Measurements from ENCODE around the gene REEP1. TPM values are rescaled to one million over a fixed set of nuclear protein-coding genes. Genes with fewer than 3 reads are reported as not detected.

The REEP1 gene
- polyA plus RNA-seq, 4 donors, result 5.9 to 16.8 (median 8.8) TPM

DNA sequence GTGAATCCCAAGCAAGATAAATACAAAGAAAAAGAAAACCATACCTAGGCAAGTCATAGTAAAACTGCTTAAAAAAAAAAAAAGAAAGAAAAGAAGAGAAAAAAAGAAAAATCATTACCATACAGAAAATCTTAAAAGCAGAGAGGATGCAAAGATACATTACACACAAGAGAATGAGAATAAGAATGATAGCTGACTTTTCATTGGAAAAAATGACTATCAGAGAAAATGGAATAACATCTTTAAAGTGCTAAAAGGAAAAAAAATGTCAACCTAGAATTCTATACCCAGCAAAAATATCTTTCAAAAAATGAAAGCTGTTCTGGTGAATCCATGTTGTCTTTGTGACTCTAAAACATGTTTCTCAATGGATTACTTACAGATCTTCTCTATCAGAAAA, 66.2 kb downstream of the REEP1 start:
- Histone ChIP-seq H3K4me1 (ENCODE audit: control insufficient read depth in 3 of 3, insufficient read depth in 2 of 3, low read depth in 1 of 3, low read length in 2 of 3) (peaks cover 10 to 20% (median 10%) of the 10 kb centered on the region in 3 donors), H3K36me3 (ENCODE audit: control insufficient read depth in 3 of 3, insufficient read depth in 2 of 3, low read depth in 1 of 3, low read length in 3 of 3) (peaks cover 0 to 14% (median 0%) of the 10 kb centered on the region in 3 donors), H3K27me3 (ENCODE audit: control insufficient read depth in 3 of 3, insufficient read depth in 3 of 3, low read length in 3 of 3) (no peaks in the 10 kb centered on the region), H3K4me3 (ENCODE audit: low read depth in 1 of 3, low read length in 3 of 3) (no peak overlapping the region), H3K9me3 (ENCODE audit: control insufficient read depth in 2 of 2, insufficient read depth in 1 of 2, low read depth in 1 of 2, low read length in 1 of 2) (peaks cover 0 to 29% of the 10 kb centered on the region in 2 donors), H3K27ac (ENCODE audit: low read depth in 1 of 3, low read length in 2 of 3) (no peak overlapping the region)
- FAIRE-seq (no peak), DNase-seq (no peak)

DNA sequence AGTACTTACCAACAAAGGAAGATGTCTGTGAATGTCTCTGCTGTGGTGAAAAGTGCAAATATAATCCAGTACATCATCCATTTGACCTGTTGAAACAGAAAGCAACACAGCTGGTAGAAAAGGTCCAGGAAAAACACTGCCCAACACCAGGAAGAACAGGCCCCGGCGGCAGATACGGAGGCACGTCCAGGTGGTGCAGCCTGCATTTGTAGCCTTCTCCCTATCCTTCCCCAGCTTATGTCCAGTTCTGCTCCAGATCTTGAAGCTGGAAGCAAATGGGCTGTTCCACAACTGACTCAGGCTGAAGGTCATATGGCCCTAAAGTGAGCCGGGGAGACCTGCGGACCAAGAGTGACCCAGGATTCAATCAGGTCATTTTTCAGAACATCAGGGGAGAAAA, 73.5 kb downstream of the REEP1 start:
- Histone ChIP-seq H3K4me3 (ENCODE audit: low read depth in 1 of 3, low read length in 3 of 3) (no peak overlapping the region), H3K36me3 (ENCODE audit: control insufficient read depth in 3 of 3, insufficient read depth in 2 of 3, low read depth in 1 of 3, low read length in 3 of 3) (peaks cover 0 to 9% (median 0%) of the 10 kb centered on the region in 3 donors), H3K27me3 (ENCODE audit: control insufficient read depth in 3 of 3, insufficient read depth in 3 of 3, low read length in 3 of 3) (no peaks in the 10 kb centered on the region), H3K4me1 (ENCODE audit: control insufficient read depth in 3 of 3, insufficient read depth in 2 of 3, low read depth in 1 of 3, low read length in 2 of 3) (no peaks in the 10 kb centered on the region), H3K27ac (ENCODE audit: low read depth in 1 of 3, low read length in 2 of 3) (no peak overlapping the region), H3K9me3 (ENCODE audit: control insufficient read depth in 2 of 2, insufficient read depth in 1 of 2, low read depth in 1 of 2, low read length in 1 of 2) (peaks cover 0 to 8% of the 10 kb centered on the region in 2 donors)
- DNase-seq (no peak), FAIRE-seq (no peak)
- WGBS, 3 donors, result 80 to 87% (median 86%) methylated on average over 6 of the region's 6 CpGs

DNA sequence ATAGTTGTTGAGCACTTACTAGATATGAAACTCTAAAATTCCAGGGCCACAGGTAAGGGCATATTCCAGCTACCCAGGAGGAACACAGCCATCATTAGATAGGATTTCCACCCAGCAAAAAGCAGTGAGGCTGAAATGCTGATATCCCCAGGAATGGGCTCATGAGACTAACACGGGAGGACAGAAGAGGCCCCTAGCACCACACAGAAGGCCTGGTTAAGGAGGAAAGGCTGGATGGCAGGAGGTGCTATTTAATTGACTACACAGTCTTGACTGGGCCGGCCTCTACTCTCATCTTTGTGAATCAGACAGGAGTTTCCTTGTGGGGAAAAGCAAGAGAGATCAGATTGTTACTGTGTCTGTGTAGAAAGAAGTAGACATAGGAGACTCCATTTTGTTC, 76.4 kb downstream of the REEP1 start:
- 87 to 98% (median 91%) methylated on average over 2 of the region's 2 CpGs for WGBS, 3 donors
- H3K27ac ChIP-seq (ENCODE audit: low read depth in 1 of 3, low read length in 2 of 3), result no peak overlapping the region
- no peak for DNase-seq
- FAIRE-seq, result no peak
- no peaks in the 10 kb centered on the region for H3K9me3 ChIP-seq (ENCODE audit: control insufficient read depth in 2 of 2, insufficient read depth in 1 of 2, low read depth in 1 of 2, low read length in 1 of 2)
- H3K36me3 ChIP-seq (ENCODE audit: control insufficient read depth in 3 of 3, insufficient read depth in 2 of 3, low read depth in 1 of 3, low read length in 3 of 3), result peaks cover 0 to 18% (median 0%) of the 10 kb centered on the region in 3 donors
- H3K4me3 ChIP-seq (ENCODE audit: low read depth in 1 of 3, low read length in 3 of 3), result no peak overlapping the region
- no peaks in the 10 kb centered on the region for H3K27me3 ChIP-seq (ENCODE audit: control insufficient read depth in 3 of 3, insufficient read depth in 3 of 3, low read length in 3 of 3)
- no peaks in the 10 kb centered on the region for H3K4me1 ChIP-seq (ENCODE audit: control insufficient read depth in 3 of 3, insufficient read depth in 2 of 3, low read depth in 1 of 3, low read length in 2 of 3)

- Histone ChIP-seq H3K27ac (ENCODE audit: low read depth in 1 of 3, low read length in 2 of 3) (no peak overlapping the region), H3K4me3 (ENCODE audit: low read depth in 1 of 3, low read length in 3 of 3) (no peak overlapping the region), H3K9me3 (ENCODE audit: control insufficient read depth in 2 of 2, insufficient read depth in 1 of 2, low read depth in 1 of 2, low read length in 1 of 2) (no peaks in the 10 kb centered on the region), H3K4me1 (ENCODE audit: control insufficient read depth in 3 of 3, insufficient read depth in 2 of 3, low read depth in 1 of 3, low read length in 2 of 3) (no peaks in the 10 kb centered on the region), H3K27me3 (ENCODE audit: control insufficient read depth in 3 of 3, insufficient read depth in 3 of 3, low read length in 3 of 3) (no peaks in the 10 kb centered on the region), H3K36me3 (ENCODE audit: control insufficient read depth in 3 of 3, insufficient read depth in 2 of 3, low read depth in 1 of 3, low read length in 3 of 3) (peaks cover 0 to 24% (median 0%) of the 10 kb centered on the region in 3 donors)
- FAIRE-seq, result no peak
- DNase-seq, result no peak
- 89 to 96% (median 95%) methylated on average over 2 of the region's 2 CpGs for WGBS, 3 donors
These were observed 79.3 kb downstream of the REEP1 start for GRCh38 chr2:86258106-86258505.

DNA sequence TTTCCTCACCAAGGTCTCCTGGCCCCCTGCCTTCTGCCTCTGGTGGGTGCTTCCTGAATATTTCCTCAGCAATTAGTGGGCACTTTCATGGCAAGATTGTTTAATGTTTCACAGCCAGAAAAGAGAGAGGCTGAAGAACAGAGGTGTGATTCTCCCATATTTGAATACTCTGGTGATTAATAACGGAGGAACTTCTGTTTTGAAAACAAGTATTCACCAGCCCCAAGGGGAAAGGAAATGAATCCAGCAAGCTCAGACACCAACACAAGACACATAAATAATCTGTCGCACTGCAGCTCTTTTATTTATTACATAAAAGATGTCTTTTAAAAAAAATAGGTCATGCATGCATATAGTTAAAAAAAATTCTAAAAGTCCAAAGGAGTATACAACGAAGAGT, 80.4 kb downstream of the REEP1 start:
- H3K27me3 ChIP-seq (ENCODE audit: control insufficient read depth in 3 of 3, insufficient read depth in 3 of 3, low read length in 3 of 3), result no peaks in the 10 kb centered on the region
- FAIRE-seq (no peak), DNase-seq (no peak)
- WGBS, 3 donors, result 74 to 76% (median 75%) methylated on average over 3 of the region's 3 CpGs
- H3K9me3 ChIP-seq (ENCODE audit: control insufficient read depth in 2 of 2, insufficient read depth in 1 of 2, low read depth in 1 of 2, low read length in 1 of 2), result no peaks in the 10 kb centered on the region
- no peak overlapping the region for H3K27ac ChIP-seq (ENCODE audit: low read depth in 1 of 3, low read length in 2 of 3)
- H3K4me3 ChIP-seq (ENCODE audit: low read depth in 1 of 3, low read length in 3 of 3), result no peak overlapping the region
- no peaks in the 10 kb centered on the region for H3K4me1 ChIP-seq (ENCODE audit: control insufficient read depth in 3 of 3, insufficient read depth in 2 of 3, low read depth in 1 of 3, low read length in 2 of 3)
- H3K36me3 ChIP-seq (ENCODE audit: control insufficient read depth in 3 of 3, insufficient read depth in 2 of 3, low read depth in 1 of 3, low read length in 3 of 3), result peaks cover 0 to 28% (median 0%) of the 10 kb centered on the region in 3 donors

GRCh38 chr2:86256300-86256699, 81.1 kb downstream of the REEP1 start:
- no peak overlapping the region for H3K4me3 ChIP-seq (ENCODE audit: low read depth in 1 of 3, low read length in 3 of 3)
- H3K9me3 ChIP-seq (ENCODE audit: control insufficient read depth in 2 of 2, insufficient read depth in 1 of 2, low read depth in 1 of 2, low read length in 1 of 2), result no peaks in the 10 kb centered on the region
- no peaks in the 10 kb centered on the region for H3K4me1 ChIP-seq (ENCODE audit: control insufficient read depth in 3 of 3, insufficient read depth in 2 of 3, low read depth in 1 of 3, low read length in 2 of 3)
- H3K36me3 ChIP-seq (ENCODE audit: control insufficient read depth in 3 of 3, insufficient read depth in 2 of 3, low read depth in 1 of 3, low read length in 3 of 3), result peaks cover 0 to 34% (median 0%) of the 10 kb centered on the region in 3 donors
- H3K27me3 ChIP-seq (ENCODE audit: control insufficient read depth in 3 of 3, insufficient read depth in 3 of 3, low read length in 3 of 3), result no peaks in the 10 kb centered on the region
- 93 to 96% (median 96%) methylated on average over 4 of the region's 4 CpGs for WGBS, 3 donors
- no peak overlapping the region for H3K27ac ChIP-seq (ENCODE audit: low read depth in 1 of 3, low read length in 2 of 3)
- DNase-seq (no peak), FAIRE-seq (no peak)

DNA sequence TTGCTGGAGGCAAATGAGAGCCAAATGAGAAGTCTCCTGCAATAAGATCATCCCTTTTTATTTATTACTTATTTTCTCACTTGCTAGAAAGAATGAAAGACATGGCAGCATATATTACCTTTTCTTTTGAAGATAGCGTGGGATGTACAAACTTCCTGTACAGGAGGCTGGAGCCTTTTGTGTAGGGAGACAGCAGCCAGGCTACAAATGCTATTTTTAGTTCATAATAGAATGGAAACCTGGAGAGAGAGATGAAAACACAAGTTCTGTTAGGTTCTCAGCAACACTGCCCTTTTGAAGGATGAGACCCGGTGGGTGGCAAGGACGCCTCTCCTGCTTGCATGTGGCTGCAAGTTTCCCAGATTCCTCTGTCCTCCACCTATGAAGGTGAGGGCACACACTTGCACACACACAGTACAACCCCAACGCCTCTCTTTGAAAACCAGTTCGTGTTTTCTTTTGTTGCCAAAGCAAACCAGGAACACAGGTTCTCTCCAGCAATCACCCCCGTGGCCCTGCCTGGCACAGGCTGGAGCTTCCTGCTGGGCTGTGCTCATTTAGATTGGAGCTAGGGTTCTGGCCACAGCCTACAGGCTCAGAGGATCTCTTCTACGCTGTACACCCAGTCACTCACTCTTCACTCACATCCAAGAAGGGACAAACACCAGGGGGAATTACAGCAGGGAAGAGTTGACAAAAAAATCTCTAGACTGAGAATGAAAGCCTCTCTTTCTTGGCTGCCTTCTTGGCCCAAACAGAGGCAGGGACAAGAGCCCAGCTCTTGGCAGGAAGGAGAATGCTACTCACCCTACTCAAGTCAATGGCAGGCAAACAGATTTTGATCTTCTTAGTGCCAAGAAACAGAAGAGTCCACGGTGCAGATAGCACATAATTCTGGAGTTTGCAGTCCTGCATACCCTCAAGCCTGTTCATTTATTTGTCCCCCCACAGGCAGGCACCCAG, 82.6 kb downstream of the REEP1 start:
- Histone ChIP-seq H3K4me1 (ENCODE audit: control insufficient read depth in 3 of 3, insufficient read depth in 2 of 3, low read depth in 1 of 3, low read length in 2 of 3) (no peaks in the 10 kb centered on the region), H3K27ac (ENCODE audit: low read depth in 1 of 3, low read length in 2 of 3) (no peak overlapping the region), H3K9me3 (ENCODE audit: control insufficient read depth in 2 of 2, insufficient read depth in 1 of 2, low read depth in 1 of 2, low read length in 1 of 2) (no peaks in the 10 kb centered on the region), H3K4me3 (ENCODE audit: low read depth in 1 of 3, low read length in 3 of 3) (no peak overlapping the region), H3K27me3 (ENCODE audit: control insufficient read depth in 3 of 3, insufficient read depth in 3 of 3, low read length in 3 of 3) (no peaks in the 10 kb centered on the region), H3K36me3 (ENCODE audit: control insufficient read depth in 3 of 3, insufficient read depth in 2 of 3, low read depth in 1 of 3, low read length in 3 of 3) (peaks cover 0 to 35% (median 0%) of the 10 kb centered on the region in 3 donors)
- WGBS, 3 donors, result 29 to 53% (median 36%) methylated on average over 8 of the region's 8 CpGs
- peak in 1 of 2 donors; percentile 51 for DNase-seq
- no peak for FAIRE-seq

DNA sequence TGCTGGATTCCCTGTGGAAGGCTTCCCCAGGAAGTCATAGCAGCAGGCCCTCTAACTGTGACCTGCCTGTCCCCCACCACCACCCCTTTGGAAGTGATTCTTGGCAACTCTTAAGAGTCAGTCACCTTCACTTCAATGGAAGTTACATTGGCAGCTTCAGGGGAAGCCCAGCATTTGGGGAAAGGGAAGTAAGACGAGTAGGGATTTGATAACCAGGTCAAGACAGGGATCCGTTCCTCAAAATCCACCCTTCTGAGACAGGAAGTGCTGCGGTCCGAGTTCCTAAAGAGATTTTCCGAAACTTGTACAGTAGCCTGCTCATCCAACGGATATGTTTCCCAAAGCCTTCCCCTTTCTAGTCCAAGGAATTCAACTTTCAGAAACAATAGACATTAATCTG, 84.0 kb downstream of the REEP1 start:
- peaks cover 0 to 30% (median 0%) of the 10 kb centered on the region in 3 donors for H3K36me3 ChIP-seq (ENCODE audit: control insufficient read depth in 3 of 3, insufficient read depth in 2 of 3, low read depth in 1 of 3, low read length in 3 of 3)
- H3K27me3 ChIP-seq (ENCODE audit: control insufficient read depth in 3 of 3, insufficient read depth in 3 of 3, low read length in 3 of 3), result no peaks in the 10 kb centered on the region
- H3K4me3 ChIP-seq (ENCODE audit: low read depth in 1 of 3, low read length in 3 of 3), result no peak overlapping the region
- H3K27ac ChIP-seq (ENCODE audit: low read depth in 1 of 3, low read length in 2 of 3), result no peak overlapping the region
- DNase-seq (no peak), FAIRE-seq (no peak)
- H3K4me1 ChIP-seq (ENCODE audit: control insufficient read depth in 3 of 3, insufficient read depth in 2 of 3, low read depth in 1 of 3, low read length in 2 of 3), result peaks cover 0 to 4% (median 0%) of the 10 kb centered on the region in 3 donors
- WGBS, 3 donors, result 79 to 92% (median 88%) methylated on average over 6 of the region's 6 CpGs
- H3K9me3 ChIP-seq (ENCODE audit: control insufficient read depth in 2 of 2, insufficient read depth in 1 of 2, low read depth in 1 of 2, low read length in 1 of 2), result no peaks in the 10 kb centered on the region

All from small intestine (tissue), 7 donors.